ENCODE measurements around the gene TNNT1.

The TNNT1 gene

GRCh38 chr19:55136399-55137102, 12.5 kb downstream of the TNNT1 start:
- Histone ChIP-seq H3K36me3 (ENCODE audit: control insufficient read depth in 2 of 2, insufficient read depth in 2 of 2, low read length in 2 of 2) (no peaks in the 10 kb centered on the region), H3K4me3 (ENCODE audit: low read length in 2 of 2) (no peak overlapping the region), H3K4me1 (ENCODE audit: control insufficient read depth, insufficient read depth, low read length) (peaks cover 3% of the 10 kb centered on the region), H3K27me3 (ENCODE audit: control insufficient read depth in 1 of 2, insufficient read depth in 2 of 2, low read length in 2 of 2) (peaks cover 28 to 34% of the 10 kb centered on the region in 2 donors), H3K27ac (ENCODE audit: low read length) (no peak overlapping the region), H3K9ac (ENCODE audit: low read length in 2 of 2) (no peak overlapping the region), H3K9me3 (ENCODE audit: control insufficient read depth in 2 of 2, low read length in 2 of 2) (no peaks in the 10 kb centered on the region)

GRCh38 chr19:55134736-55135135, 14.3 kb downstream of the TNNT1 start:
- Histone ChIP-seq H3K36me3 (ENCODE audit: control insufficient read depth in 2 of 2, insufficient read depth in 2 of 2, low read length in 2 of 2) (no peaks in the 10 kb centered on the region), H3K9ac (ENCODE audit: low read length in 2 of 2) (no peak overlapping the region), H3K4me3 (ENCODE audit: low read length in 2 of 2) (no peak overlapping the region), H3K27ac (ENCODE audit: low read length) (no peak overlapping the region), H3K4me1 (ENCODE audit: control insufficient read depth, insufficient read depth, low read length) (no peaks in the 10 kb centered on the region), H3K9me3 (ENCODE audit: control insufficient read depth in 2 of 2, low read length in 2 of 2) (no peaks in the 10 kb centered on the region), H3K27me3 (ENCODE audit: control insufficient read depth in 1 of 2, insufficient read depth in 2 of 2, low read length in 2 of 2) (peaks cover 30 to 31% of the 10 kb centered on the region in 2 donors)

- H3K27ac ChIP-seq (ENCODE audit: low read length) = no peak overlapping the region
- H3K4me1 ChIP-seq (ENCODE audit: control insufficient read depth, insufficient read depth, low read length) = no peaks in the 10 kb centered on the region
- H3K36me3 ChIP-seq (ENCODE audit: control insufficient read depth in 2 of 2, insufficient read depth in 2 of 2, low read length in 2 of 2) = no peaks in the 10 kb centered on the region
- H3K4me3 ChIP-seq (ENCODE audit: low read length in 2 of 2) = no peak overlapping the region
- peaks cover 29 to 31% of the 10 kb centered on the region in 2 donors for H3K27me3 ChIP-seq (ENCODE audit: control insufficient read depth in 1 of 2, insufficient read depth in 2 of 2, low read length in 2 of 2)
- no peaks in the 10 kb centered on the region for H3K9me3 ChIP-seq (ENCODE audit: control insufficient read depth in 2 of 2, low read length in 2 of 2)
- H3K9ac ChIP-seq (ENCODE audit: low read length in 2 of 2) = no peak overlapping the region
Observed at GRCh38 chr19:55133639-55134444, 15.2 kb downstream of the TNNT1 start.

- no peaks in the 10 kb centered on the region for H3K4me1 ChIP-seq (ENCODE audit: control insufficient read depth, insufficient read depth, low read length)
- H3K9me3 ChIP-seq (ENCODE audit: control insufficient read depth in 2 of 2, low read length in 2 of 2) = no peaks in the 10 kb centered on the region
- H3K27ac ChIP-seq (ENCODE audit: low read length) = no peak overlapping the region
- no peak overlapping the region for H3K9ac ChIP-seq (ENCODE audit: low read length in 2 of 2)
- H3K27me3 ChIP-seq (ENCODE audit: control insufficient read depth in 1 of 2, insufficient read depth in 2 of 2, low read length in 2 of 2) = peaks cover 23 to 26% of the 10 kb centered on the region in 2 donors
- no peaks in the 10 kb centered on the region for H3K36me3 ChIP-seq (ENCODE audit: control insufficient read depth in 2 of 2, insufficient read depth in 2 of 2, low read length in 2 of 2)
- no peak overlapping the region for H3K4me3 ChIP-seq (ENCODE audit: low read length in 2 of 2)
Observed at GRCh38 chr19:55132453-55133129, 16.4 kb downstream of the TNNT1 start.

- H3K27ac ChIP-seq (ENCODE audit: low read length) = no peak overlapping the region
- H3K4me3 ChIP-seq (ENCODE audit: low read length in 2 of 2) = no peak overlapping the region
- H3K4me1 ChIP-seq (ENCODE audit: control insufficient read depth, insufficient read depth, low read length) = no peaks in the 10 kb centered on the region
- no peaks in the 10 kb centered on the region for H3K9me3 ChIP-seq (ENCODE audit: control insufficient read depth in 2 of 2, low read length in 2 of 2)
- no peaks in the 10 kb centered on the region for H3K36me3 ChIP-seq (ENCODE audit: control insufficient read depth in 2 of 2, insufficient read depth in 2 of 2, low read length in 2 of 2)
- H3K27me3 ChIP-seq (ENCODE audit: control insufficient read depth in 1 of 2, insufficient read depth in 2 of 2, low read length in 2 of 2) = peaks cover 18 to 21% of the 10 kb centered on the region in 2 donors
- H3K9ac ChIP-seq (ENCODE audit: low read length in 2 of 2) = no peak overlapping the region
Observed at GRCh38 chr19:55131421-55131820, 17.6 kb downstream of the TNNT1 start.

GRCh38 chr19:55119053-55119452, 30.0 kb downstream of the TNNT1 start:
- no peak overlapping the region for H3K27ac ChIP-seq (ENCODE audit: low read length)
- no peaks in the 10 kb centered on the region for H3K36me3 ChIP-seq (ENCODE audit: control insufficient read depth in 2 of 2, insufficient read depth in 2 of 2, low read length in 2 of 2)
- peaks cover 33% of the 10 kb centered on the region for H3K4me1 ChIP-seq (ENCODE audit: control insufficient read depth, insufficient read depth, low read length)
- no peaks in the 10 kb centered on the region for H3K9me3 ChIP-seq (ENCODE audit: control insufficient read depth in 2 of 2, low read length in 2 of 2)
- H3K9ac ChIP-seq (ENCODE audit: low read length in 2 of 2) = no peak overlapping the region
- H3K4me3 ChIP-seq (ENCODE audit: low read length in 2 of 2) = no peak overlapping the region
- peaks cover 0 to under 1% of the 10 kb centered on the region in 2 donors for H3K27me3 ChIP-seq (ENCODE audit: control insufficient read depth in 1 of 2, insufficient read depth in 2 of 2, low read length in 2 of 2)

- Histone ChIP-seq H3K27ac (ENCODE audit: low read length) (peak overlapping the region; percentile 58), H3K36me3 (ENCODE audit: control insufficient read depth in 2 of 2, insufficient read depth in 2 of 2, low read length in 2 of 2) (no peaks in the 10 kb centered on the region), H3K27me3 (ENCODE audit: control insufficient read depth in 1 of 2, insufficient read depth in 2 of 2, low read length in 2 of 2) (no peaks in the 10 kb centered on the region), H3K4me1 (ENCODE audit: control insufficient read depth, insufficient read depth, low read length) (peaks cover 38% of the 10 kb centered on the region), H3K4me3 (ENCODE audit: low read length in 2 of 2) (peak overlapping the region; percentile 80 to 90), H3K9me3 (ENCODE audit: control insufficient read depth in 2 of 2, low read length in 2 of 2) (no peaks in the 10 kb centered on the region), H3K9ac (ENCODE audit: low read length in 2 of 2) (peak overlapping the region in 1 of 2 donors; percentile 63)
Observed at GRCh38 chr19:55118401-55118991, 30.5 kb downstream of the TNNT1 start.

GRCh38 chr19:55117663-55118391, 31.2 kb downstream of the TNNT1 start:
- H3K9ac ChIP-seq (ENCODE audit: low read length in 2 of 2) = peak overlapping the region; percentile 63 to 73
- H3K27ac ChIP-seq (ENCODE audit: low read length) = peak overlapping the region; percentile 58
- peaks cover 45% of the 10 kb centered on the region for H3K4me1 ChIP-seq (ENCODE audit: control insufficient read depth, insufficient read depth, low read length)
- peak overlapping the region; percentile 80 to 90 for H3K4me3 ChIP-seq (ENCODE audit: low read length in 2 of 2)
- no peaks in the 10 kb centered on the region for H3K36me3 ChIP-seq (ENCODE audit: control insufficient read depth in 2 of 2, insufficient read depth in 2 of 2, low read length in 2 of 2)
- H3K9me3 ChIP-seq (ENCODE audit: control insufficient read depth in 2 of 2, low read length in 2 of 2) = no peaks in the 10 kb centered on the region
- no peaks in the 10 kb centered on the region for H3K27me3 ChIP-seq (ENCODE audit: control insufficient read depth in 1 of 2, insufficient read depth in 2 of 2, low read length in 2 of 2)

GRCh38 chr19:55116859-55117662, 31.9 kb downstream of the TNNT1 start, which contains the start of gene PPP1R12C:
PPP1R12C (minus strand) TSS chr19:55117637; CDS start chr19:55117543, 94 bp downstream.
- Histone ChIP-seq H3K9ac (ENCODE audit: low read length in 2 of 2) (peak within 1 kb of the TSS; percentile 95 to 97), H3K36me3 (ENCODE audit: control insufficient read depth in 2 of 2, insufficient read depth in 2 of 2, low read length in 2 of 2) (peaks cover 0 to 2% of the 10 kb centered on the region in 2 donors), H3K27ac (ENCODE audit: low read length) (peak within 1 kb of the TSS; percentile 98), H3K4me3 (ENCODE audit: low read length in 2 of 2) (peak within 1 kb of the TSS; percentile 94 to 97), H3K9me3 (ENCODE audit: control insufficient read depth in 2 of 2, low read length in 2 of 2) (no peaks in the 10 kb centered on the region), H3K27me3 (ENCODE audit: control insufficient read depth in 1 of 2, insufficient read depth in 2 of 2, low read length in 2 of 2) (no peaks in the 10 kb centered on the region), H3K4me1 (ENCODE audit: control insufficient read depth, insufficient read depth, low read length) (peaks cover 52% of the 10 kb centered on the region)

Data from stomach smooth muscle (tissue), 2 donors.